Liver (tissue), 9 donors: ENCODE results near the gene PSD4. TPM values are rescaled to one million over a fixed set of nuclear protein-coding genes. Genes with fewer than 3 reads are reported as not detected.

Experiments
- DNase-seq: peaks from one replicate; pipeline ENCODE4 v3.0.0-alpha.2; 2017; ENCODE audit warnings: low spot score
- H3K27ac ChIP-seq, 2 donors: one replicate each; pipeline ENCODE4 v1.7.0; 2013; ENCODE audit warnings: inconsistent platforms in 2 of 2, low read length in 2 of 2, control low read depth in 1 of 2, low read depth in 1 of 2, mild to moderate bottlenecking in 1 of 2
- H3K27me3 ChIP-seq, 4 donors: one replicate each; pipeline versions ENCODE4 v1.6.1 to v1.7.0; 2013; ENCODE audit warnings: low read length in 3 of 4, inconsistent platforms in 1 of 4, mild to moderate bottlenecking in 1 of 4, moderate library complexity in 1 of 4; ENCODE audit not compliant: control insufficient read depth in 4 of 4, insufficient read depth in 4 of 4
- H3K36me3 ChIP-seq, 4 donors: one replicate each; pipeline versions ENCODE4 v1.6.1 to v1.7.0; 2013; ENCODE audit warnings: low read length in 3 of 4, mild to moderate bottlenecking in 3 of 4, low read depth in 1 of 4, moderate library complexity in 1 of 4; ENCODE audit not compliant: control insufficient read depth in 4 of 4, insufficient read depth in 3 of 4
- H3K4me1 ChIP-seq, 4 donors: one replicate each; pipeline versions ENCODE4 v1.6.1 to v1.7.0; 2013; ENCODE audit warnings: low read length in 3 of 4, mild to moderate bottlenecking in 3 of 4, moderate library complexity in 1 of 4; ENCODE audit not compliant: control insufficient read depth in 4 of 4, insufficient read depth in 4 of 4
- H3K4me3 ChIP-seq, 3 donors: one replicate each; pipeline versions ENCODE4 v1.6.1 to v1.7.0; 2013; ENCODE audit warnings: low read length in 3 of 3, control low read depth in 1 of 3, low read depth in 1 of 3, mild to moderate bottlenecking in 1 of 3
- H3K9ac ChIP-seq, 2 donors: one replicate each; pipeline ENCODE4 v1.7.0; 2013; ENCODE audit warnings: low read length in 2 of 2, mild to moderate bottlenecking in 2 of 2, moderate library complexity in 2 of 2, control low read depth in 1 of 2, low read depth in 1 of 2
- H3K9me3 ChIP-seq, 4 donors: one replicate each; pipeline versions ENCODE4 v1.6.1 to v1.7.0; 2013; ENCODE audit warnings: low read length in 3 of 4; ENCODE audit not compliant: control insufficient read depth in 4 of 4
- EGR1 ChIP-seq, 2 donors: IDR thresholded peaks; 2 replicates each; pipeline ENCODE4 v1.6.1; 2016 to 2018; ENCODE audit warnings: antibody characterized with exemption in 2 of 2, low read depth in 2 of 2
- FOXA1 ChIP-seq: IDR thresholded peaks from 2 replicates; pipeline ENCODE4 v1.6.1; 2016; ENCODE audit warnings: antibody characterized with exemption
- FOXA2 ChIP-seq: IDR thresholded peaks from 2 replicates; pipeline ENCODE4 v1.6.1; 2016; ENCODE audit warnings: antibody characterized with exemption
- GABPA ChIP-seq, 2 donors: IDR thresholded peaks in 1 of 2; conservative IDR thresholded peaks in 1 of 2; 2 replicates each; pipeline ENCODE4 v1.6.1; 2016; ENCODE audit warnings: antibody characterized with exemption in 2 of 2, mild to moderate bottlenecking in 1 of 2, moderate library complexity in 1 of 2
- HNF4G ChIP-seq: IDR thresholded peaks from 2 replicates; pipeline ENCODE4 v1.6.1; 2016; ENCODE audit warnings: antibody characterized with exemption
- JUND ChIP-seq, 2 donors: IDR thresholded peaks; 2 replicates each; pipeline ENCODE4 v1.6.1; 2016; ENCODE audit warnings: antibody characterized with exemption in 2 of 2
- MAX ChIP-seq: IDR thresholded peaks from 2 replicates; pipeline ENCODE4 v1.6.1; 2016; ENCODE audit warnings: antibody characterized with exemption
- RAD21 ChIP-seq, 2 donors: IDR thresholded peaks; 2 replicates each; pipeline ENCODE4 v1.6.1; 2016; ENCODE audit warnings: antibody characterized with exemption in 2 of 2, mild to moderate bottlenecking in 2 of 2
- REST ChIP-seq: IDR thresholded peaks from 2 replicates; pipeline ENCODE4 v1.6.1; 2016; ENCODE audit warnings: antibody characterized with exemption, mild to moderate bottlenecking
- RXRA ChIP-seq, 2 donors: IDR thresholded peaks; 2 replicates each; pipeline ENCODE4 v1.6.1; 2017 to 2018; ENCODE audit warnings: antibody characterized with exemption in 2 of 2, mild to moderate bottlenecking in 1 of 2
- SP1 ChIP-seq: IDR thresholded peaks from 2 replicates; pipeline ENCODE4 v1.6.1; 2018; ENCODE audit warnings: antibody characterized with exemption, mild to moderate bottlenecking
- TAF1 ChIP-seq: conservative IDR thresholded peaks from 2 replicates; pipeline ENCODE4 v1.6.1; 2016; ENCODE audit warnings: antibody characterized with exemption, mild to moderate bottlenecking
- WGBS: extraction: QIAGEN DNeasy Blood & Tissue Kit; methylation state at CpG from one replicate; pipeline ENCODE4 v1.1.7; 2013; 5-methylcytosine and 5-hydroxymethylcytosine counted together
- polyA plus RNA-seq, 2 donors: library from polyadenylated mRNA; stranded (reverse) in 1 of 2; unstranded in 1 of 2; fragments of 200-250 nt in 1 of 2; fragments of >200 nt in 1 of 2; fragmentation: Nextera tagmentation in 1 of 2; extraction: Ambion mirVana in 1 of 2; gene quantifications; one replicate each; pipeline versions ENCODE4 v1.2.1 to v1.2.3, GENCODE V29; 2013 to 2015
- total RNA-seq, 2 donors: library from RNA; depleted of rRNA; stranded (reverse); fragments of >200 nt; gene quantifications; one replicate each; pipeline ENCODE4 v1.2.3, GENCODE V29; 2014
- TF ChIP-seq, protein P1 (sequence below): fragments of 150-350 bp; IDR thresholded peaks from 2 replicates; pipeline ENCODE4 v1.5.1; 2017; ENCODE audit warnings: improper control_type of control experiment, low read depth, low read length; ENCODE audit not compliant: missing input control
- TF ChIP-seq, protein P2 (sequence below): IDR thresholded peaks from 2 replicates; pipeline ENCODE4 v1.6.1; 2016; ENCODE audit warnings: antibody characterized with exemption
- donor health status: healthy.
- donor health status: healthy.
- donor health status: healthy.
- donor health status: healthy.
- donor health status: healthy.

The PSD4 gene
- total and polyA plus RNA-seq, 4 donors = 16.4 to 83.2 (median 34.4) TPM

DNA sequence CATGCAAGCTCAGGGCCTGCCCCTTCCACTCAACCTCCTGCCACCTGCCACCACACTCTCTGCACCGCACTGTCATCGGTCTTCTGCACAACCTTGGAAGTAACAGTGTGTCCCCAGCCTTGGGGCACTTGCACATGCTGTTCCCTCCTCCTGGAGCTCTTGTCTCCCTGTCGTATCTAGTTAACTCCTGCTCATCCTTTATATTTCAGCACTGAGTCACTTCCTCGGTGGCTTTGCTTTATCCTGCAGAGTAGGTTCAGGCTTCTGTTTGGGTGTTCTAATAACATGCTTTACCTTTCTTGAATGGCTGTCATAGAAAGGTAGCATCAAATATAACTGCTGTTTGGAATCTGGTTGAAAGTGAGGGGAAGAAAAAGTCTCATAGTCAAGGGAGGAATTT is 79.7 kb downstream of the PSD4 start:
- Histone ChIP-seq H3K4me3 (no peak overlapping the region), H3K27me3 (no peaks in the 10 kb centered on the region), H3K9me3 (no peaks in the 10 kb centered on the region), H3K27ac (no peak overlapping the region), H3K4me1 (peaks cover 0 to 8% (median 5%) of the 10 kb centered on the region in 4 donors), H3K36me3 (no peaks in the 10 kb centered on the region), H3K9ac (no peak overlapping the region)
- WGBS = 97% methylated on average over 4 of the region's 4 CpGs
- no peak for DNase-seq
- no peak for TF ChIP-seq TAF1
- no peak for TF ChIP-seq JUND (IDR thresholded peaks at IDR 0.05)
- TF ChIP-seq FOXA1 = no peak
- TF ChIP-seq, protein P1, sequence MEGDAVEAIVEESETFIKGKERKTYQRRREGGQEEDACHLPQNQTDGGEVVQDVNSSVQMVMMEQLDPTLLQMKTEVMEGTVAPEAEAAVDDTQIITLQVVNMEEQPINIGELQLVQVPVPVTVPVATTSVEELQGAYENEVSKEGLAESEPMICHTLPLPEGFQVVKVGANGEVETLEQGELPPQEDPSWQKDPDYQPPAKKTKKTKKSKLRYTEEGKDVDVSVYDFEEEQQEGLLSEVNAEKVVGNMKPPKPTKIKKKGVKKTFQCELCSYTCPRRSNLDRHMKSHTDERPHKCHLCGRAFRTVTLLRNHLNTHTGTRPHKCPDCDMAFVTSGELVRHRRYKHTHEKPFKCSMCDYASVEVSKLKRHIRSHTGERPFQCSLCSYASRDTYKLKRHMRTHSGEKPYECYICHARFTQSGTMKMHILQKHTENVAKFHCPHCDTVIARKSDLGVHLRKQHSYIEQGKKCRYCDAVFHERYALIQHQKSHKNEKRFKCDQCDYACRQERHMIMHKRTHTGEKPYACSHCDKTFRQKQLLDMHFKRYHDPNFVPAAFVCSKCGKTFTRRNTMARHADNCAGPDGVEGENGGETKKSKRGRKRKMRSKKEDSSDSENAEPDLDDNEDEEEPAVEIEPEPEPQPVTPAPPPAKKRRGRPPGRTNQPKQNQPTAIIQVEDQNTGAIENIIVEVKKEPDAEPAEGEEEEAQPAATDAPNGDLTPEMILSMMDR = no peak

DNA sequence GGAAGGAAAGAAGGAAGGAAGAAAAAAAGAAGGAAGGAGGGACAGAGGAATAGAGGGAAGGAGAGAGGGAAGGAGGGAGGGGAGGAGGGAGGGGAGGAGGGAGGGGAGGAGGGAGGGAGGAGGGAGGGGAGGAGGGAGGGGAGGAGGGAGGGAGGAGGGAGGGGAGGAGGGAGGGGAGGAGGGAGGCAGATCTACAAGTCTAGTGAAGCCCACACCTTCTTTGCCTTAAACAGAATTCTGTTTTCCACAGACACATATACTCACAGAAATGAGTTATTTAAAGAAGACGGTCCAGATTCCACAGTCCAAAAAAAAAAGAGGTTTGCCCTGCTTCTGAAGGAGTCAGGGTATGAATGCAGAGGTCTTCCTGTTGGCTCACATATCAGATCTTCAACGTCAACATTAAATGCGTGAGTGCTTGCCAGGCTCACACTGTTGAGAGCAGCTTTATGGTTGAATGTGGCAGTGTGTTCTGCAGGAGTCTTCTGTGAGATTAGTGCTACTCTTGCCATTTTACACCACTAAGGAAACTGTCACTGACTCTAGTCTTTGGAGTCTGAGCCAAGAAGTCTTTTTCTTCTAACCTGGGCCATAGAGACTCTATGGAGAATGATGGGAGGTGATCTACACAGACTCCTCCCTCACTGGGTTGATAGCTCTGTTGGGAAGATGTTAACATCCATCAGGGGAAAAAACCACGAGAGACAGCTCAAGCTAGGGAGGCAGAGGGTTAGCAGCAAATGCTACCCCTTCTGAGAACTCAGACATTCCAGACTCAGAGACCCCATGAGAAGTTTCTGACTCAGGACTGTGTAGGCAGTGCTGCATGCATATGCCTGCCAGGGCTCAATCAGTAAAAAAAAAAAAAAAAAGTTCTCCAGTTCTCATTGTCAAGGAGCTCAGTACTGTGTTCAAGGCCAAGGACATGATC is 81.6 kb downstream of the PSD4 start:
- no peak overlapping the region for H3K4me3 ChIP-seq
- H3K9me3 ChIP-seq = no peaks in the 10 kb centered on the region
- no peak overlapping the region for H3K27ac ChIP-seq
- H3K27me3 ChIP-seq = no peaks in the 10 kb centered on the region
- WGBS = 77% methylated on average over 4 of the region's 4 CpGs
- H3K36me3 ChIP-seq = no peaks in the 10 kb centered on the region
- no peak overlapping the region for H3K9ac ChIP-seq
- TF ChIP-seq, protein P1 = no peak
- TF ChIP-seq FOXA2 (no peak), EGR1 (IDR thresholded peaks at IDR 0.05; ENCODE audit: low read depth in 2 of 2) (no peak), HNF4G (no peak), MAX (no peak), SP1 (no peak), JUND (IDR thresholded peaks at IDR 0.05) (no peak)
- H3K4me1 ChIP-seq = no peaks in the 10 kb centered on the region
- no peak for DNase-seq

- Histone ChIP-seq H3K27me3 (no peaks in the 10 kb centered on the region), H3K4me1 (no peaks in the 10 kb centered on the region), H3K9me3 (no peaks in the 10 kb centered on the region), H3K4me3 (no peak overlapping the region), H3K27ac (no peak overlapping the region), H3K9ac (no peak overlapping the region), H3K36me3 (no peaks in the 10 kb centered on the region)
- DNase-seq = no peak
- 71% methylated on average over 7 of the region's 7 CpGs for WGBS
- TF ChIP-seq GABPA (IDR thresholded peaks at IDR 0.05 in 1 of 2, conservative IDR thresholded peaks at IDR 0.05 in 1 of 2) (no peak), FOXA1 (no peak), HNF4G (no peak), TAF1 (no peak), RXRA (IDR thresholded peaks at IDR 0.05) (no peak), REST (no peak), RAD21 (IDR thresholded peaks at IDR 0.05) (no peak), MAX (no peak), FOXA2 (no peak)
- TF ChIP-seq, protein P2, sequence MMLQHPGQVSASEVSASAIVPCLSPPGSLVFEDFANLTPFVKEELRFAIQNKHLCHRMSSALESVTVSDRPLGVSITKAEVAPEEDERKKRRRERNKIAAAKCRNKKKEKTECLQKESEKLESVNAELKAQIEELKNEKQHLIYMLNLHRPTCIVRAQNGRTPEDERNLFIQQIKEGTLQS = no peak
These were observed 83.9 kb downstream of the PSD4 start for GRCh38 chr2:113257516-113258264.
